Neural cell (in vitro differentiated cells): Measurements from ENCODE around the gene SLFN14. TPM values are rescaled to one million over a fixed set of nuclear protein-coding genes. Genes with fewer than 3 reads are reported as not detected.
"Not testable (repeated sequence)": the region's sequence is repeated elsewhere in the genome, so short reads cannot be mapped to it uniquely, and the experiment has no call there.

Experiments
- H2AFZ ChIP-seq: fragments of 200-600, 300-800 bp; sonication (generic), shearing (Covaris generic); 2 replicates; pipeline ENCODE4 v1.6.0; 2014; ENCODE audit warnings: low read depth, mild to moderate bottlenecking, antibody characterized with exemption, low read length, moderate library complexity
- H3F3A ChIP-seq: fragments of 200-600 bp; shearing (Covaris generic); 2 replicates; pipeline ENCODE4 v1.6.1; 2016; ENCODE audit warnings: mild to moderate bottlenecking, moderate library complexity, mixed read lengths, antibody characterized with exemption, low read length; ENCODE audit not compliant: insufficient read depth, poor library complexity, severe bottlenecking
- H3K27ac ChIP-seq: fragments of 200-600, 300-800 bp; sonication (generic), shearing (Covaris generic); 2 replicates; pipeline ENCODE4 v1.5.1; 2014; ENCODE audit warnings: mild to moderate bottlenecking, low read length, moderate library complexity
- H3K27me3 ChIP-seq: fragments of 300-800, 200-600 bp; sonication (generic), shearing (Covaris generic); 2 replicates; pipeline ENCODE4 v1.6.0; 2014; ENCODE audit warnings: mild to moderate bottlenecking, low read depth, low read length, moderate library complexity; ENCODE audit not compliant: insufficient read depth
- H3K36me3 ChIP-seq: fragments of 300-800, 200-600 bp; sonication (generic), shearing (Covaris generic); 2 replicates; pipeline ENCODE4 v1.5.1; 2014; ENCODE audit warnings: mild to moderate bottlenecking, antibody characterized with exemption, low read length, moderate library complexity; ENCODE audit not compliant: insufficient read depth
- H3K4me2 ChIP-seq: fragments of 300-800, 200-600 bp; sonication (generic), shearing (Covaris generic); 2 replicates; pipeline ENCODE4 v1.6.0; 2014; ENCODE audit warnings: mild to moderate bottlenecking, low read length
- H3K4me3 ChIP-seq: fragments of 300-800, 200-600 bp; sonication (generic), shearing (Covaris generic); 2 replicates; pipeline ENCODE4 v1.5.1; 2014; ENCODE audit warnings: mild to moderate bottlenecking, low read length, moderate library complexity
- H3K79me2 ChIP-seq: fragments of 200-600 bp; shearing (Covaris generic); replicated peaks from 2 replicates; pipeline ENCODE4 v1.6.0; 2014; ENCODE audit warnings: mild to moderate bottlenecking, low read length, moderate library complexity; ENCODE audit not compliant: insufficient read depth
- H3K9ac ChIP-seq: fragments of 300-800, 200-600 bp; sonication (generic), shearing (Covaris generic); 2 replicates; pipeline ENCODE4 v1.6.1; 2016; ENCODE audit warnings: mild to moderate bottlenecking, low read length, mixed read lengths
- H3K9me2 ChIP-seq: fragments of 200-600 bp; shearing (Covaris generic); 2 replicates; pipeline ENCODE4 v1.6.1; 2016; ENCODE audit warnings: mild to moderate bottlenecking, low read length, mixed read lengths; ENCODE audit not compliant: insufficient read depth
- H3K9me3 ChIP-seq: fragments of 200-600, 300-800 bp; sonication (generic), shearing (Covaris generic); 2 replicates; pipeline ENCODE4 v1.6.1; 2016; ENCODE audit warnings: mild to moderate bottlenecking, mixed run types, low read length, moderate library complexity, mixed read lengths
- H4K20me1 ChIP-seq: fragments of 200-600 bp; shearing (Covaris generic); 2 replicates; pipeline ENCODE4 v1.6.1; 2016; ENCODE audit warnings: mild to moderate bottlenecking, mixed run types; ENCODE audit not compliant: insufficient read depth
- CTCF ChIP-seq: fragments of 450-650 bp; IDR thresholded peaks from 2 replicates; pipeline ENCODE4 v1.5.1; 2014; ENCODE audit warnings: antibody characterized with exemption, mild to moderate bottlenecking, moderate library complexity; ENCODE audit not compliant: poor library complexity, severe bottlenecking
- EP300 ChIP-seq: fragments of 450-650 bp; conservative IDR thresholded peaks from 2 replicates; pipeline ENCODE4 v1.6.1; 2014; ENCODE audit warnings: antibody characterized with exemption, mild to moderate bottlenecking, moderate library complexity; ENCODE audit not compliant: poor library complexity, severe bottlenecking
- EZH2 ChIP-seq: fragments of 200-600, 300-800 bp; shearing (Covaris generic), sonication (generic); IDR thresholded peaks from 2 replicates; pipeline ENCODE4 v1.6.1; 2014; ENCODE audit warnings: antibody characterized with exemption, low read length, borderline replicate concordance, mild to moderate bottlenecking; ENCODE audit not compliant: insufficient read depth, poor library complexity, severe bottlenecking
- MXI1 ChIP-seq: fragments of 450-650 bp; conservative IDR thresholded peaks from 2 replicates; pipeline ENCODE4 v1.6.1; 2014; ENCODE audit warnings: antibody characterized with exemption, mild to moderate bottlenecking; ENCODE audit not compliant: poor library complexity, severe bottlenecking
- POLR2AphosphoS5 ChIP-seq: IDR thresholded peaks from 2 replicates; pipeline ENCODE4 v1.6.1; 2012
- RAD21 ChIP-seq: fragments of 450-650 bp; conservative IDR thresholded peaks from 2 replicates; pipeline ENCODE4 v1.6.1; 2014; ENCODE audit warnings: antibody characterized with exemption, mild to moderate bottlenecking, moderate library complexity
- REST ChIP-seq: IDR thresholded peaks from 2 replicates; pipeline ENCODE4 v1.6.1; 2012; ENCODE audit warnings: borderline replicate concordance
- SMC3 ChIP-seq: fragments of 450-650 bp; conservative IDR thresholded peaks from 2 replicates; pipeline ENCODE4 v1.6.1; 2014; ENCODE audit warnings: antibody characterized with exemption, mild to moderate bottlenecking, moderate library complexity; ENCODE audit not compliant: poor library complexity
- TAF1 ChIP-seq: IDR thresholded peaks from 2 replicates; pipeline ENCODE4 v1.6.1; 2012; ENCODE audit warnings: low read depth
- polyA plus RNA-seq: library from polyadenylated mRNA; depleted of rRNA; stranded (reverse); fragments of >200 nt; gene quantifications from 2 replicates; pipeline ENCODE4 v1.2.3, GENCODE V29; 2014

The SLFN14 gene
- polyA plus RNA-seq, 1 donor from 2014 or later = not detected

- TF ChIP-seq SMC3 (no peak), RAD21 (no peak), POLR2AphosphoS5 (no peak), MXI1 (no peak), REST (no peak), EZH2 (no peak), EP300 (no peak), TAF1 (no peak), CTCF (no peak)
- no peak overlapping the region for H3K4me2 ChIP-seq
Observed at GRCh38 chr17:35529866-35530265, 30.8 kb downstream of the SLFN14 start.

DNA sequence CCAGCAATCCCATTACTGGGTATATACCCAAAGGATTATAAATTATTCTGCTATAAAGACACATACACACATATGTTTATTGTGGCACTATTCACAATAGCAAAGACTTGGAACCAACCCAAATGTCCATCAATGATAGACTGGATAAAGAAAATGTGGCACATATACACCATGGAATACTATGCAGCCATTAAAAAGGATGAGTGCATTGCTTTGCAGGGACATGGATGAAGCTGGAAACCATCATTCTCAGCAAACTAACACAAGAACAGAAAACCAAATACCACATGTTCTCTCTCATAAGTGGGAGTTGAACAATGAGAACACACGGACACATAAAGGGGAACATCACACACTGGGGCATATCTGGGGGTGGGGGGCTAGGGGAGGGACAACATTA lies 31.3 kb downstream of the SLFN14 start:
- not testable (repeated sequence) for H3K36me3 ChIP-seq, H3K79me2 ChIP-seq, H3K9ac ChIP-seq, H2AFZ ChIP-seq, H3K9me3 ChIP-seq, H3K4me3 ChIP-seq, H3F3A ChIP-seq, H3K9me2 ChIP-seq, H4K20me1 ChIP-seq, H3K4me2 ChIP-seq, H3K27me3 ChIP-seq, H3K27ac ChIP-seq

More at GRCh38 chr17:35529866-35530265, 30.8 kb downstream of the SLFN14 start:
- Histone ChIP-seq H3K79me2 (no peaks in the 10 kb centered on the region), H3K36me3 (no peaks in the 10 kb centered on the region), H3F3A (no peaks in the 10 kb centered on the region), H3K4me3 (no peak overlapping the region), H3K27me3 (no peaks in the 10 kb centered on the region), H4K20me1 (no peaks in the 10 kb centered on the region), H3K9ac (no peak overlapping the region), H3K27ac (no peak overlapping the region), H3K9me2 (no peaks in the 10 kb centered on the region), H3K9me3 (no peaks in the 10 kb centered on the region), H2AFZ (no peak overlapping the region)

GRCh38 chr17:35523296-35523695 lies 37.3 kb downstream of the SLFN14 start:
- no peaks in the 10 kb centered on the region for H3K36me3 ChIP-seq
- no peak overlapping the region for H3K9ac ChIP-seq
- H3K27me3 ChIP-seq = no peaks in the 10 kb centered on the region
- H4K20me1 ChIP-seq = no peaks in the 10 kb centered on the region
- H3K9me2 ChIP-seq = no peaks in the 10 kb centered on the region
- no peak for TF ChIP-seq REST
- no peak for TF ChIP-seq EP300
- TF ChIP-seq RAD21 = no peak
- TF ChIP-seq MXI1 = no peak
- no peak for TF ChIP-seq EZH2
- TF ChIP-seq SMC3 = no peak
- no peak for TF ChIP-seq POLR2AphosphoS5
- TF ChIP-seq TAF1 = no peak
- no peak for TF ChIP-seq CTCF
- H3K4me2 ChIP-seq = no peak overlapping the region
- H3K27ac ChIP-seq = no peak overlapping the region
- H3K9me3 ChIP-seq = no peaks in the 10 kb centered on the region
- no peak overlapping the region for H3K4me3 ChIP-seq
- H3F3A ChIP-seq = no peaks in the 10 kb centered on the region
- H2AFZ ChIP-seq = no peak overlapping the region
- H3K79me2 ChIP-seq = no peaks in the 10 kb centered on the region
